Measurements from ENCODE around the gene KIRREL3. TPM values are rescaled to one million over a fixed set of nuclear protein-coding genes. Genes with fewer than 3 reads are reported as not detected.
"Not testable (repeated sequence)": the region's sequence is repeated elsewhere in the genome, so short reads cannot be mapped to it uniquely, and the experiment has no call there.

The KIRREL3 gene
- total and polyA plus RNA-seq, 2 donors (not counting 3 experiments of a cell fraction or from before 2014, with no cell fraction given), result not detected

GRCh38 chr11:126956635-126957034 lies 43.9 kb downstream of the KIRREL3 start:
- no peaks in the 10 kb centered on the region for H3K27me3 ChIP-seq (ENCODE audit: control insufficient read depth in 2 of 2, insufficient read depth in 2 of 2, low read length in 2 of 2)
- H4K20me1 ChIP-seq (replicated peaks; ENCODE audit: control insufficient read depth, extremely low read depth, insufficient read depth, low read length), result no peaks in the 10 kb centered on the region
- dilution Hi-C loops (cut with MboI; ENCODE audit: extremely low pct_ligation_motif_present, low sequenced_read_pairs) (no loop called here), intact Hi-C loops (cut with micrococcal nuclease) (no loop called here)
- no peaks in the 10 kb centered on the region for H3K79me2 ChIP-seq (ENCODE audit: control insufficient read depth, insufficient read depth, low read length)
- no TSS peak for BruUV-seq (replicated peaks)
- H3K36me3 ChIP-seq (ENCODE audit: control insufficient read depth in 2 of 2, extremely low read depth in 1 of 2, insufficient read depth in 2 of 2, low read length in 2 of 2), result no peaks in the 10 kb centered on the region
- no peak for DNase-seq (ENCODE audit: low read depth, low spot score)
- H3K4me2 ChIP-seq (ENCODE audit: insufficient read depth, low read length), result no peak overlapping the region
- ChIA-PET CTCF (no interaction called here), POLR2A (no interaction called here)
- H2AFZ ChIP-seq (ENCODE audit: low read depth, low read length), result no peak overlapping the region
- H3K27ac ChIP-seq (ENCODE audit: insufficient read depth, low read depth, low read length), result no peak overlapping the region
- H3K4me1 ChIP-seq (ENCODE audit: control insufficient read depth, extremely low read depth, insufficient read depth, low read length), result no peaks in the 10 kb centered on the region
- peaks cover 4% of the 10 kb centered on the region for H3K9me3 ChIP-seq (replicated peaks; ENCODE audit: control insufficient read depth, insufficient read depth, low read length)
- FAIRE-seq, result no peak
- no peak overlapping the region for H3K9ac ChIP-seq (replicated peaks; ENCODE audit: extremely low read depth, insufficient read depth, low read length)
- no peak overlapping the region for H3K4me3 ChIP-seq (replicated peaks in 1 of 3; ENCODE audit: insufficient read depth in 1 of 3, low read depth in 1 of 3, low read length in 3 of 3)
- H3K9me1 ChIP-seq (replicated peaks; ENCODE audit: control insufficient read depth, extremely low read depth, insufficient read depth, low read length), result no peaks in the 10 kb centered on the region
- TF ChIP-seq FOS (IDR thresholded peaks at IDR 0.05; ENCODE audit: borderline replicate concordance, insufficient read depth, low read length) (no peak), POLR2AphosphoS5 (IDR thresholded peaks at IDR 0.05; ENCODE audit: insufficient read depth, low read depth, low read length) (no peak), GATA2 (IDR thresholded peaks at IDR 0.05; ENCODE audit: insufficient read depth, insufficient read length, low read depth, low read length) (no peak), MYC (IDR thresholded peaks at IDR 0.05; ENCODE audit: low read depth, low read length) (no peak), EZH2 (IDR thresholded peaks at IDR 0.05; ENCODE audit: borderline replicate concordance, low read depth, low read length, severe bottlenecking) (no peak)
- TF ChIP-seq, protein P1, sequence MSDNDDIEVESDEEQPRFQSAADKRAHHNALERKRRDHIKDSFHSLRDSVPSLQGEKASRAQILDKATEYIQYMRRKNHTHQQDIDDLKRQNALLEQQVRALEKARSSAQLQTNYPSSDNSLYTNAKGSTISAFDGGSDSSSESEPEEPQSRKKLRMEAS (IDR thresholded peaks at IDR 0.05; ENCODE audit: insufficient read depth, insufficient read length), result no peak
- TF ChIP-seq, protein P2, sequence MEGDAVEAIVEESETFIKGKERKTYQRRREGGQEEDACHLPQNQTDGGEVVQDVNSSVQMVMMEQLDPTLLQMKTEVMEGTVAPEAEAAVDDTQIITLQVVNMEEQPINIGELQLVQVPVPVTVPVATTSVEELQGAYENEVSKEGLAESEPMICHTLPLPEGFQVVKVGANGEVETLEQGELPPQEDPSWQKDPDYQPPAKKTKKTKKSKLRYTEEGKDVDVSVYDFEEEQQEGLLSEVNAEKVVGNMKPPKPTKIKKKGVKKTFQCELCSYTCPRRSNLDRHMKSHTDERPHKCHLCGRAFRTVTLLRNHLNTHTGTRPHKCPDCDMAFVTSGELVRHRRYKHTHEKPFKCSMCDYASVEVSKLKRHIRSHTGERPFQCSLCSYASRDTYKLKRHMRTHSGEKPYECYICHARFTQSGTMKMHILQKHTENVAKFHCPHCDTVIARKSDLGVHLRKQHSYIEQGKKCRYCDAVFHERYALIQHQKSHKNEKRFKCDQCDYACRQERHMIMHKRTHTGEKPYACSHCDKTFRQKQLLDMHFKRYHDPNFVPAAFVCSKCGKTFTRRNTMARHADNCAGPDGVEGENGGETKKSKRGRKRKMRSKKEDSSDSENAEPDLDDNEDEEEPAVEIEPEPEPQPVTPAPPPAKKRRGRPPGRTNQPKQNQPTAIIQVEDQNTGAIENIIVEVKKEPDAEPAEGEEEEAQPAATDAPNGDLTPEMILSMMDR (IDR thresholded peaks at IDR 0.05; ENCODE audit: extremely low read depth in 1 of 2, insufficient read depth in 1 of 2, low read depth in 1 of 2, low read length in 2 of 2), result no peak

DNA sequence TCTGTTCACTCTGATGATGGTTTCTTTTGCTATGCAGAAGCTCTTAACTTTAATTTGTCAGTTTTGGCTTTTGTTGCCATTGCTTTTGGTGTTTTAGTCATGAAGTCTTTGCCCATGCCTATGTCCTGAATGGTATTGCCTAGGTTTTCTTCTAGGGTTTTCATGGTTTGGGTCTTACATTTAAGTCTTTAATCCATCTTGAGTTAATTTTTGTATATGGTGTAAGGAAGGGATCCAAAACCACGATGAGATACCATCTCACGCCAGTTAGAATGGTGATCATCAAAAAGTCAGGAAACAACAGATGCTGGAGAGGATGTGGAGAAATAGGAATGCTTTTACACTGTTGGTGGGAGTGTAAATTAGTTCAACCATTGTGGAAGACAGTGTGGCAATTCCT lies 48.0 kb downstream of the KIRREL3 start:
- dilution Hi-C loops (cut with MboI; ENCODE audit: extremely low pct_ligation_motif_present, low sequenced_read_pairs); H4K20me1 ChIP-seq (replicated peaks; ENCODE audit: control insufficient read depth, extremely low read depth, insufficient read depth, low read length); H3K27ac ChIP-seq (ENCODE audit: insufficient read depth, low read depth, low read length); H3K36me3 ChIP-seq (ENCODE audit: control insufficient read depth in 2 of 2, extremely low read depth in 1 of 2, insufficient read depth in 2 of 2, low read length in 2 of 2); H3K9me3 ChIP-seq (replicated peaks; ENCODE audit: control insufficient read depth, insufficient read depth, low read length); FAIRE-seq; H3K9ac ChIP-seq (replicated peaks; ENCODE audit: extremely low read depth, insufficient read depth, low read length); CTCF ChIA-PET; H3K4me3 ChIP-seq (replicated peaks in 1 of 3; ENCODE audit: insufficient read depth in 1 of 3, low read depth in 1 of 3, low read length in 3 of 3); H3K27me3 ChIP-seq (ENCODE audit: control insufficient read depth in 2 of 2, insufficient read depth in 2 of 2, low read length in 2 of 2); DNase-seq (ENCODE audit: low read depth, low spot score); H3K9me1 ChIP-seq (replicated peaks; ENCODE audit: control insufficient read depth, extremely low read depth, insufficient read depth, low read length); H3K4me1 ChIP-seq (ENCODE audit: control insufficient read depth, extremely low read depth, insufficient read depth, low read length); BruUV-seq (replicated peaks); intact Hi-C loops (cut with micrococcal nuclease); H3K79me2 ChIP-seq (ENCODE audit: control insufficient read depth, insufficient read depth, low read length); POLR2A ChIA-PET; H3K4me2 ChIP-seq (ENCODE audit: insufficient read depth, low read length); H2AFZ ChIP-seq (ENCODE audit: low read depth, low read length): not testable (repeated sequence)

All from endothelial cell of umbilical vein (primary cell).